Stomach (tissue), 9 donors: ENCODE data around the gene ZNF213. TPM values are rescaled to one million over a fixed set of nuclear protein-coding genes. Genes with fewer than 3 reads are reported as not detected.

ENCODE experiments used
- DNase-seq, 2 donors: peaks; one replicate each; pipeline versions ENCODE4 v3.0.0 to v3.0.0-alpha.2; 2013 to 2019
- H3K27ac ChIP-seq, 5 donors: fragments of 200-600 bp in 4 of 5; sonication (generic) in 4 of 5; one replicate each; pipeline ENCODE4 v1.5.1; 2013 to 2019; ENCODE audit warnings: mild to moderate bottlenecking in 1 of 5, moderate library complexity in 1 of 5
- H3K27me3 ChIP-seq, 3 donors: fragments of 200-600 bp; sonication (generic); one replicate each; pipeline ENCODE4 v1.5.1; 2017 to 2019; ENCODE audit warnings: mixed run types in 1 of 3
- H3K36me3 ChIP-seq, 4 donors: fragments of 200-600 bp; sonication (generic); 1 replicate in 3 of 4; 2 replicates in 1 of 4; pipeline ENCODE4 v1.5.1; 2016 to 2019
- H3K4me1 ChIP-seq, 4 donors: fragments of 200-600 bp; sonication (generic); one replicate each; pipeline ENCODE4 v1.5.1; 2016 to 2019
- H3K4me3 ChIP-seq, 4 donors: fragments of 200-600 bp; sonication (generic) in 3 of 4; one replicate each; pipeline ENCODE4 v1.5.1; 2016 to 2019; ENCODE audit warnings: mild to moderate bottlenecking in 1 of 4
- H3K9me3 ChIP-seq, 4 donors: fragments of 200-600 bp; sonication (generic); one replicate each; pipeline ENCODE4 v1.5.1; 2016 to 2019
- CTCF ChIP-seq, 7 experiments: fragments of 450-650 bp in 4 of 7; fragments of 200-600 bp in 3 of 7; sonication (generic) in 3 of 7; IDR thresholded peaks; one replicate each; pipeline ENCODE4 v1.5.1; 2016 to 2019; ENCODE audit warnings: antibody characterized with exemption in 7 of 7, control low read depth in 2 of 7, mild to moderate bottlenecking in 1 of 7
- EP300 ChIP-seq: sonication (generic); formaldehyde crosslinking; IDR thresholded peaks from one replicate; pipeline ENCODE4 v1.6.1; 2017; ENCODE audit warnings: antibody characterized with exemption
- POLR2A ChIP-seq, 4 donors: fragments of 450-650 bp; IDR thresholded peaks; one replicate each; pipeline ENCODE4 v1.6.1; 2016; ENCODE audit warnings: antibody characterized with exemption in 4 of 4, control low read depth in 2 of 4, mild to moderate bottlenecking in 1 of 4, moderate library complexity in 1 of 4
- POLR2AphosphoS5 ChIP-seq, 3 donors: sonication (generic); formaldehyde crosslinking; IDR thresholded peaks; one replicate each; pipeline ENCODE4 v1.6.1; 2016; ENCODE audit warnings: antibody characterized with exemption in 3 of 3
- WGBS, 5 donors: extraction: QIAGEN DNeasy Blood & Tissue Kit in 3 of 5; methylation state at CpG; one replicate each; pipeline versions ENCODE4 v1.1.5 to v1.1.7; 2013 to 2018; 5-methylcytosine and 5-hydroxymethylcytosine counted together
- intact Hi-C: fragments of 100-400 bp; cut with DNase I; formaldehyde crosslinking; loops from one replicate; pipeline ENCODE4 v1.15.1; 2023; ENCODE audit warnings: low total_unique reads
- polyA plus RNA-seq, 3 donors: library from polyadenylated mRNA; stranded (reverse); fragments of 200-250 nt; gene quantifications; one replicate each; pipeline ENCODE4 v1.2.3, GENCODE V29; 2013
- small RNA-seq, 4 donors: library from RNA; depleted of rRNA; stranded (forward); fragments of <200 nt; gene quantifications; one replicate each; pipeline ENCODE3, GENCODE V24; 2016
- total RNA-seq, 5 donors: library from RNA; depleted of rRNA; stranded (reverse); fragments of >200 nt; gene quantifications; one replicate each; pipeline versions ENCODE4 v1.1.0 to v1.2.3, GENCODE V29; 2014 to 2016
- donor health status: healthy with polysubstance abuse.
- donor health status: Bipolar disorder and iron deficiency.
- donor health status: healthy.

ZNF213 gene
- total and polyA plus RNA-seq, 8 donors: 1.3 to 87.8 (median 6.5) TPM

GRCh38 chr16:3190949-3191353 lies 56.1 kb downstream of the ZNF213 start:
- peak in 1 of 2 donors; percentile 26 for DNase-seq
- Histone ChIP-seq H3K4me1 (peaks cover 14 to 32% (median 23%) of the 10 kb centered on the region in 4 donors), H3K27ac (no peak overlapping the region), H3K27me3 (peaks cover 44 to 100% (median 96%) of the 10 kb centered on the region in 3 donors), H3K9me3 (peaks cover 0 to 37% (median 18%) of the 10 kb centered on the region in 4 donors), H3K4me3 (no peak overlapping the region), H3K36me3 (no peaks in the 10 kb centered on the region)
- intact Hi-C loops: no loop called here
- WGBS, 5 donors: 7 to 12% (median 9%) methylated on average over 16 of the region's 16 CpGs
- TF ChIP-seq CTCF (IDR thresholded peaks at IDR 0.05) (no peak), POLR2A (IDR thresholded peaks at IDR 0.05) (no peak), EP300 (no peak), POLR2AphosphoS5 (IDR thresholded peaks at IDR 0.05) (no peak)

Small RNA genes within 50 kb of the gene (small RNA-seq; reads per million reads assigned to genes)
- gene RNU1-22P: 0 reads per million in 4 donors

Other genes with a start within 250 kb of the ZNF213 start
- gene FLYWCH1, start 223.1 kb upstream of the ZNF213 start, total RNA-seq: 100 to 1,000 TPM in 1 of 5 donors, 10 to 100 TPM in 4; 10.5 to 121 (median 26.5) TPM
- 10 to 100 TPM in 2 of 3 donors, 1 to 10 TPM in 1; 8.1 to 18.1 (median 12.0) TPM for gene FLYWCH1, start 223.1 kb upstream of the ZNF213 start, polyA plus RNA-seq
- under 1 TPM in 1 of 5 donors, not detected in 4; 0.37 TPM for gene KREMEN2, start 170.8 kb upstream of the ZNF213 start, total RNA-seq
- gene KREMEN2, start 170.8 kb upstream of the ZNF213 start, polyA plus RNA-seq: 1 to 10 TPM in 1 of 3 donors, not detected in 2; 1.1 TPM
- gene PAQR4, start 165.7 kb upstream of the ZNF213 start, total RNA-seq: 10 to 100 TPM in 2 of 5 donors, 1 to 10 TPM in 3; 4.8 to 43.2 (median 8.4) TPM
- gene PAQR4, start 165.7 kb upstream of the ZNF213 start, polyA plus RNA-seq: 10 to 100 TPM in 2 of 3 donors, 1 to 10 TPM in 1; 2.7 to 15.3 (median 10.9) TPM
- gene PKMYT1, start 154.6 kb upstream of the ZNF213 start, total RNA-seq: 10 to 100 TPM in 2 of 5 donors, 1 to 10 TPM in 3; 2.4 to 19.3 (median 9.6) TPM
- gene PKMYT1, start 154.6 kb upstream of the ZNF213 start, polyA plus RNA-seq: 10 to 100 TPM in 1 of 3 donors, 1 to 10 TPM in 2; 1.8 to 15.9 (median 9.5) TPM
- gene CLDN9, start 122.1 kb upstream of the ZNF213 start, total RNA-seq: not detected
- gene CLDN9, start 122.1 kb upstream of the ZNF213 start, polyA plus RNA-seq: under 1 TPM in 2 of 3 donors, not detected in 1; 0.28 to 0.31 TPM
- not detected for gene CLDN6, start 116.8 kb upstream of the ZNF213 start, total RNA-seq
- not detected for gene CLDN6, start 116.8 kb upstream of the ZNF213 start, polyA plus RNA-seq
- gene TNFRSF12A, start 114.7 kb upstream of the ZNF213 start, total RNA-seq: 100 to 1,000 TPM in 2 of 5 donors, 10 to 100 TPM in 2, 1 to 10 TPM in 1; 1.8 to 134 (median 77.2) TPM
- gene TNFRSF12A, start 114.7 kb upstream of the ZNF213 start, polyA plus RNA-seq: 100 to 1,000 TPM in 1 of 3 donors, 10 to 100 TPM in 2; 20.3 to 117 (median 25.8) TPM
- gene HCFC1R1, start 111.1 kb upstream of the ZNF213 start, total RNA-seq: 10 to 100 TPM; 11.0 to 94.7 (median 21.7) TPM
- gene HCFC1R1, start 111.1 kb upstream of the ZNF213 start, polyA plus RNA-seq: 100 to 1,000 TPM in 2 of 3 donors, 10 to 100 TPM in 1; 71.7 to 128 (median 102) TPM
- 10 to 100 TPM in 4 of 5 donors, not detected in 1; 10.5 to 97.9 (median 22.2) TPM for gene THOC6, start 111.0 kb upstream of the ZNF213 start, total RNA-seq
- 10 to 100 TPM; 15.3 to 39.0 (median 32.8) TPM for gene THOC6, start 111.0 kb upstream of the ZNF213 start, polyA plus RNA-seq
- gene BICDL2, start 98.1 kb upstream of the ZNF213 start, total RNA-seq: 100 to 1,000 TPM in 1 of 5 donors, 10 to 100 TPM in 4; 18.4 to 693 (median 59.4) TPM
- 10 to 100 TPM; 26.0 to 79.7 (median 29.0) TPM for gene BICDL2, start 98.1 kb upstream of the ZNF213 start, polyA plus RNA-seq
- gene MMP25, start 88.5 kb upstream of the ZNF213 start, total RNA-seq: 1 to 10 TPM in 2 of 5 donors, not detected in 3; 1.1 to 1.6 TPM
- 1 to 10 TPM in 1 of 3 donors, under 1 TPM in 2; 0.48 to 2.9 (median 0.61) TPM for gene MMP25, start 88.5 kb upstream of the ZNF213 start, polyA plus RNA-seq
- 100 to 1,000 TPM in 1 of 5 donors, 10 to 100 TPM in 3, 1 to 10 TPM in 1; 9.9 to 504 (median 90.4) TPM for gene IL32, start 69.4 kb upstream of the ZNF213 start, total RNA-seq
- 100 to 1,000 TPM in 1 of 3 donors, 10 to 100 TPM in 2; 56.3 to 129 (median 60.9) TPM for gene IL32, start 69.4 kb upstream of the ZNF213 start, polyA plus RNA-seq
- gene ZSCAN10, start 35.7 kb upstream of the ZNF213 start, total RNA-seq: not detected
- gene ZSCAN10, start 35.7 kb upstream of the ZNF213 start, polyA plus RNA-seq: not detected
- gene ZNF205, start 22.4 kb upstream of the ZNF213 start, total RNA-seq: 10 to 100 TPM in 1 of 5 donors, 1 to 10 TPM in 3, under 1 TPM in 1; 0.87 to 21.9 (median 5.5) TPM
- 10 to 100 TPM; 16.6 to 27.5 (median 20.9) TPM for gene ZNF205, start 22.4 kb upstream of the ZNF213 start, polyA plus RNA-seq
- not detected for gene OR1F1, start 53.2 kb downstream of the ZNF213 start, total RNA-seq
- not detected for gene OR1F1, start 53.2 kb downstream of the ZNF213 start, polyA plus RNA-seq
- 1 to 10 TPM; 4.7 to 8.7 (median 6.2) TPM for gene ZNF200, start 100.1 kb downstream of the ZNF213 start, total RNA-seq
- 1 to 10 TPM; 2.2 to 3.1 (median 2.9) TPM for gene ZNF200, start 100.1 kb downstream of the ZNF213 start, polyA plus RNA-seq
- 10 to 100 TPM in 1 of 5 donors, 1 to 10 TPM in 3, under 1 TPM in 1; 0.58 to 24.5 (median 1.7) TPM for gene MEFV, start 121.6 kb downstream of the ZNF213 start, total RNA-seq
- gene MEFV, start 121.6 kb downstream of the ZNF213 start, polyA plus RNA-seq: under 1 TPM; 0.15 to 0.44 (median 0.20) TPM
- gene ZNF263, start 148.5 kb downstream of the ZNF213 start, total RNA-seq: 10 to 100 TPM; 23.5 to 67.0 (median 46.0) TPM
- gene ZNF263, start 148.5 kb downstream of the ZNF213 start, polyA plus RNA-seq: 10 to 100 TPM; 10.8 to 29.6 (median 16.0) TPM
- 1 to 10 TPM in 3 of 5 donors, not detected in 2; 1.6 to 8.3 (median 1.8) TPM for gene TIGD7, start 170.4 kb downstream of the ZNF213 start, total RNA-seq
- 1 to 10 TPM; 2.1 to 3.7 (median 2.8) TPM for gene TIGD7, start 170.4 kb downstream of the ZNF213 start, polyA plus RNA-seq
- gene ZNF75A, start 170.5 kb downstream of the ZNF213 start, total RNA-seq: 10 to 100 TPM; 16.1 to 52.5 (median 25.0) TPM
- 10 to 100 TPM in 2 of 3 donors, 1 to 10 TPM in 1; 8.0 to 15.6 (median 10.5) TPM for gene ZNF75A, start 170.5 kb downstream of the ZNF213 start, polyA plus RNA-seq
- not detected for gene OR2C1, start 220.9 kb downstream of the ZNF213 start, total RNA-seq
- not detected for gene OR2C1, start 220.9 kb downstream of the ZNF213 start, polyA plus RNA-seq